HG03565 (cell line): ENCODE data around the gene DSG1.
"Not testable (repeated sequence)": the region's sequence is repeated elsewhere in the genome, so short reads cannot be mapped to it uniquely, and the experiment has no call there.

Source experiments
- ATAC-seq: cut with Tn5 transposase; IDR thresholded peaks from one replicate; pipeline ENCODE4 v1.9.1; 2021; ENCODE audit warnings: mild to moderate bottlenecking, moderate library complexity; ENCODE audit not compliant: unreplicated experiment

The DSG1 gene

GRCh38 chr18:31329787-31330438 is 12.0 kb downstream of the DSG1 start:
- no peak for ATAC-seq

- no peak for ATAC-seq
Measured at GRCh38 chr18:31343454-31343853, 25.5 kb downstream of the DSG1 start.

GRCh38 chr18:31353336-31353735 is 35.4 kb downstream of the DSG1 start:
- not testable (repeated sequence) for ATAC-seq

GRCh38 chr18:31354990-31355389 is 37.0 kb downstream of the DSG1 start:
- ATAC-seq, result no peak

GRCh38 chr18:31356025-31356424 is 38.1 kb downstream of the DSG1 start:
- no peak for ATAC-seq

GRCh38 chr18:31364190-31364589 is 46.2 kb downstream of the DSG1 start:
- no peak for ATAC-seq

- ATAC-seq, result no peak
Measured at GRCh38 chr18:31369478-31369877, 51.5 kb downstream of the DSG1 start.

- no peak for ATAC-seq
Measured at GRCh38 chr18:31371989-31372388, 54.0 kb downstream of the DSG1 start.

GRCh38 chr18:31373641-31374040 is 55.7 kb downstream of the DSG1 start:
- no peak for ATAC-seq

GRCh38 chr18:31376477-31376876 is 58.5 kb downstream of the DSG1 start, which contains the start of gene DSG4:
DSG4 (plus strand) TSS chr18:31376777; CDS start chr18:31376912, 135 bp downstream.
- no peak for ATAC-seq

- no peak for ATAC-seq
Measured at GRCh38 chr18:31380912-31381311, 63.0 kb downstream of the DSG1 start.

GRCh38 chr18:31382107-31382506 is 64.1 kb downstream of the DSG1 start:
- ATAC-seq, result no peak

- ATAC-seq, result no peak
Measured at GRCh38 chr18:31386741-31387140, 68.8 kb downstream of the DSG1 start.

GRCh38 chr18:31393286-31393685 is 75.3 kb downstream of the DSG1 start:
- ATAC-seq, result no peak

- no peak for ATAC-seq
Measured at GRCh38 chr18:31396796-31397612, 79.0 kb downstream of the DSG1 start.

GRCh38 chr18:31398191-31398590 is 80.2 kb downstream of the DSG1 start:
- ATAC-seq, result no peak

- no peak for ATAC-seq
Measured at GRCh38 chr18:31399306-31400032, 81.5 kb downstream of the DSG1 start.

- no peak for ATAC-seq
Measured at GRCh38 chr18:31401156-31402025, 83.4 kb downstream of the DSG1 start.

GRCh38 chr18:31402026-31402373 is 84.0 kb downstream of the DSG1 start:
- ATAC-seq, result no peak

GRCh38 chr18:31403409-31403808 is 85.4 kb downstream of the DSG1 start:
- no peak for ATAC-seq
